ENCODE measurements around the gene ATXN7. TPM values are rescaled to one million over a fixed set of nuclear protein-coding genes. Genes with fewer than 3 reads are reported as not detected.

Gene ATXN7
- total RNA-seq, 2 experiments from 2014 or later = 27.1 to 58.3 TPM

- Mint-ChIP-seq H3K4me1 (peaks cover 88% of the 10 kb centered on the region), H3K36me3 (ENCODE audit: low read depth) (peaks cover 34% of the 10 kb centered on the region), H3K9me3 (ENCODE audit: low read depth) (no peaks in the 10 kb centered on the region), H3K27ac (peak overlapping the region; percentile 97), H3K4me3 (peak overlapping the region; percentile 68), H3K27me3 (no peaks in the 10 kb centered on the region)
- intact Hi-C loops (cut with DNase I, micrococcal nuclease) = loop anchor here (1.0 kb wide), 1 partner anchor 9 kb away; no protein-coding TSS in a partner anchor
- no peak for DNase-seq
- ChIA-PET CTCF (interaction anchor here (0.6 to 9.5 kb wide), 8 partner anchors 9 to 484 kb away, joined by 3 to 117 read pairs (median 4); partner anchors contain the start of gene PSMD6), POLR2A (interaction anchor here (0.7 to 1.6 kb wide), 5 partner anchors 9 to 1107 kb away, joined by 3 to 7 read pairs (median 4); no protein-coding TSS in a partner anchor)
- ATAC-seq = peak; percentile 34
Measured at GRCh38 chr3:63979093-63979885, 115.6 kb downstream of the ATXN7 start.

- ChIA-PET CTCF (interaction anchor here (0.6 to 9.5 kb wide), 6 partner anchors 8 to 483 kb away, joined by 3 to 117 read pairs (median 6); partner anchors contain the start of gene PSMD6), POLR2A (interaction anchor here (1.5 kb wide), 1 partner anchor 28 kb away, joined by 5 read pairs; no protein-coding TSS in a partner anchor)
- intact Hi-C loops (cut with DNase I, micrococcal nuclease) = loop anchor here (2.0 kb wide), 2 partner anchors 13 to 43 kb away; partner anchors contain the start of gene PSMD6 (in 1 of the 2)
- peaks cover 85% of the 10 kb centered on the region for H3K4me1 Mint-ChIP-seq
- DNase-seq (no peak), ATAC-seq (peak; percentile 59)
- peaks cover 38% of the 10 kb centered on the region for H3K36me3 Mint-ChIP-seq (ENCODE audit: low read depth)
- peak overlapping the region; percentile 68 for H3K4me3 Mint-ChIP-seq
- H3K9me3 Mint-ChIP-seq (ENCODE audit: low read depth) = no peaks in the 10 kb centered on the region
- H3K27me3 Mint-ChIP-seq = no peaks in the 10 kb centered on the region
- H3K27ac Mint-ChIP-seq = peak overlapping the region; percentile 97
Measured at GRCh38 chr3:63980019-63980418, 116.4 kb downstream of the ATXN7 start.

GRCh38 chr3:63980830-63981498, 117.3 kb downstream of the ATXN7 start:
- no peaks in the 10 kb centered on the region for H3K9me3 Mint-ChIP-seq (ENCODE audit: low read depth)
- H3K4me1 Mint-ChIP-seq = peaks cover 85% of the 10 kb centered on the region
- intact Hi-C loops (cut with DNase I, micrococcal nuclease) = loop anchor here (2.0 kb wide), 2 partner anchors 14 to 42 kb away; partner anchors contain the start of gene PSMD6 (in 1 of the 2)
- peaks cover 48% of the 10 kb centered on the region for H3K36me3 Mint-ChIP-seq (ENCODE audit: low read depth)
- POLR2A ChIA-PET = no interaction called here
- no peak for DNase-seq
- H3K27me3 Mint-ChIP-seq = no peaks in the 10 kb centered on the region
- no peak overlapping the region for H3K4me3 Mint-ChIP-seq
- peak overlapping the region; percentile 62 for H3K27ac Mint-ChIP-seq
- ATAC-seq = no peak
- CTCF ChIA-PET = interaction anchor here (0.7 to 9.5 kb wide), 5 partner anchors 9 to 50 kb away, joined by 3 to 117 read pairs (median 9); partner anchors contain the start of gene PSMD6

GRCh38 chr3:63981980-63982379, 118.3 kb downstream of the ATXN7 start:
- Mint-ChIP-seq H3K9me3 (ENCODE audit: low read depth) (no peaks in the 10 kb centered on the region), H3K36me3 (ENCODE audit: low read depth) (peaks cover 52% of the 10 kb centered on the region), H3K27ac (peak overlapping the region; percentile 48), H3K4me3 (no peak overlapping the region), H3K4me1 (peaks cover 76% of the 10 kb centered on the region), H3K27me3 (no peaks in the 10 kb centered on the region)
- intact Hi-C loops (cut with DNase I, micrococcal nuclease) = loop anchor here (2.0 kb wide), 2 partner anchors 15 to 41 kb away; partner anchors contain the start of gene PSMD6 (in 1 of the 2)
- DNase-seq (no peak), ATAC-seq (peak; percentile 9)
- CTCF ChIA-PET = interaction anchor here (0.9 to 9.5 kb wide), 5 partner anchors 12 to 36 kb away, joined by 4 to 117 read pairs (median 6); no protein-coding TSS in a partner anchor
- POLR2A ChIA-PET = interaction anchor here (0.6 kb wide), 1 partner anchor 115 kb away, joined by 4 read pairs; no protein-coding TSS in a partner anchor

- H3K9me3 Mint-ChIP-seq (ENCODE audit: low read depth) = no peaks in the 10 kb centered on the region
- DNase-seq (no peak), ATAC-seq (peak; percentile 6)
- peaks cover 51% of the 10 kb centered on the region for H3K4me1 Mint-ChIP-seq
- peaks cover 59% of the 10 kb centered on the region for H3K36me3 Mint-ChIP-seq (ENCODE audit: low read depth)
- ChIA-PET POLR2A (no interaction called here), CTCF (interaction anchor here (0.9 to 2.7 kb wide), 3 partner anchors 9 to 24 kb away, joined by 3 to 9 read pairs (median 4); no protein-coding TSS in a partner anchor)
- intact Hi-C loops (cut with DNase I, micrococcal nuclease) = no loop called here
- no peaks in the 10 kb centered on the region for H3K27me3 Mint-ChIP-seq
- no peak overlapping the region for H3K4me3 Mint-ChIP-seq
- peak overlapping the region; percentile 77 for H3K27ac Mint-ChIP-seq
Measured at GRCh38 chr3:63984391-63984790, 120.7 kb downstream of the ATXN7 start.

- ATAC-seq (no peak), DNase-seq (no peak)
- peaks cover 34% of the 10 kb centered on the region for H3K4me1 Mint-ChIP-seq
- peaks cover 57% of the 10 kb centered on the region for H3K36me3 Mint-ChIP-seq (ENCODE audit: low read depth)
- no peaks in the 10 kb centered on the region for H3K27me3 Mint-ChIP-seq
- ChIA-PET CTCF (interaction anchor here (2.5 kb wide), 1 partner anchor 25 kb away, joined by 6 read pairs; no protein-coding TSS in a partner anchor), POLR2A (no interaction called here)
- no peak overlapping the region for H3K4me3 Mint-ChIP-seq
- intact Hi-C loops (cut with DNase I, micrococcal nuclease) = no loop called here
- no peaks in the 10 kb centered on the region for H3K9me3 Mint-ChIP-seq (ENCODE audit: low read depth)
- H3K27ac Mint-ChIP-seq = peak overlapping the region; percentile 7
Measured at GRCh38 chr3:63986146-63986545, 122.5 kb downstream of the ATXN7 start.

- ATAC-seq (no peak), DNase-seq (no peak)
- H3K27me3 Mint-ChIP-seq = no peaks in the 10 kb centered on the region
- ChIA-PET POLR2A (no interaction called here), CTCF (interaction anchor here (2.5 kb wide), 1 partner anchor 25 kb away, joined by 6 read pairs; no protein-coding TSS in a partner anchor)
- intact Hi-C loops (cut with DNase I, micrococcal nuclease) = no loop called here
- H3K36me3 Mint-ChIP-seq (ENCODE audit: low read depth) = peaks cover 57% of the 10 kb centered on the region
- H3K4me3 Mint-ChIP-seq = no peak overlapping the region
- no peaks in the 10 kb centered on the region for H3K9me3 Mint-ChIP-seq (ENCODE audit: low read depth)
- H3K27ac Mint-ChIP-seq = peak overlapping the region; percentile 57
- H3K4me1 Mint-ChIP-seq = peaks cover 27% of the 10 kb centered on the region
Measured at GRCh38 chr3:63986831-63987230, 123.2 kb downstream of the ATXN7 start.

- no peak for ATAC-seq
- intact Hi-C loops (cut with DNase I, micrococcal nuclease) = no loop called here
- Mint-ChIP-seq H3K36me3 (ENCODE audit: low read depth) (peaks cover 60% of the 10 kb centered on the region), H3K27me3 (no peaks in the 10 kb centered on the region), H3K9me3 (ENCODE audit: low read depth) (no peaks in the 10 kb centered on the region), H3K4me1 (peaks cover 24% of the 10 kb centered on the region), H3K4me3 (no peak overlapping the region), H3K27ac (peak overlapping the region; percentile 24)
- no peak for DNase-seq
- POLR2A ChIA-PET = no interaction called here
- CTCF ChIA-PET = no interaction called here
Measured at GRCh38 chr3:63988943-63989342, 125.3 kb downstream of the ATXN7 start.

GRCh38 chr3:63990204-63990603, 126.5 kb downstream of the ATXN7 start:
- ATAC-seq (no peak), DNase-seq (no peak)
- ChIA-PET POLR2A (no interaction called here), CTCF (interaction anchor here (0.9 to 7.8 kb wide), 4 partner anchors 12 to 34 kb away, joined by 3 to 79 read pairs (median 8); no protein-coding TSS in a partner anchor)
- H3K27me3 Mint-ChIP-seq = no peaks in the 10 kb centered on the region
- peak overlapping the region; percentile 78 for H3K27ac Mint-ChIP-seq
- H3K4me3 Mint-ChIP-seq = no peak overlapping the region
- intact Hi-C loops (cut with DNase I, micrococcal nuclease) = no loop called here
- peaks cover 26% of the 10 kb centered on the region for H3K4me1 Mint-ChIP-seq
- H3K9me3 Mint-ChIP-seq (ENCODE audit: low read depth) = no peaks in the 10 kb centered on the region
- peaks cover 59% of the 10 kb centered on the region for H3K36me3 Mint-ChIP-seq (ENCODE audit: low read depth)

- Mint-ChIP-seq H3K36me3 (ENCODE audit: low read depth) (peaks cover 59% of the 10 kb centered on the region), H3K27me3 (no peaks in the 10 kb centered on the region), H3K27ac (peak overlapping the region; percentile 78), H3K4me3 (no peak overlapping the region), H3K4me1 (peaks cover 26% of the 10 kb centered on the region), H3K9me3 (ENCODE audit: low read depth) (no peaks in the 10 kb centered on the region)
- CTCF ChIA-PET = interaction anchor here (0.8 to 7.8 kb wide), 5 partner anchors 13 to 81 kb away, joined by 3 to 79 read pairs (median 3); no protein-coding TSS in a partner anchor
- no peak for ATAC-seq
- no peak for DNase-seq
- intact Hi-C loops (cut with DNase I, micrococcal nuclease) = no loop called here
- POLR2A ChIA-PET = no interaction called here
Measured at GRCh38 chr3:63990733-63991132, 127.1 kb downstream of the ATXN7 start.

- ATAC-seq = no peak
- Mint-ChIP-seq H3K4me3 (no peak overlapping the region), H3K36me3 (ENCODE audit: low read depth) (peaks cover 63% of the 10 kb centered on the region), H3K27me3 (no peaks in the 10 kb centered on the region), H3K9me3 (ENCODE audit: low read depth) (no peaks in the 10 kb centered on the region), H3K27ac (peak overlapping the region; percentile 78), H3K4me1 (peaks cover 23% of the 10 kb centered on the region)
- ChIA-PET CTCF (interaction anchor here (0.6 to 7.8 kb wide), 10 partner anchors 8 to 162 kb away, joined by 3 to 79 read pairs (median 9); no protein-coding TSS in a partner anchor), POLR2A (no interaction called here)
- no peak for DNase-seq
- intact Hi-C loops (cut with DNase I, micrococcal nuclease) = no loop called here
Measured at GRCh38 chr3:63991666-63992065, 128.0 kb downstream of the ATXN7 start.
